ENCODE measurements around the gene SAMD14.

SAMD14 gene

GRCh38 chr17:50165066-50165465 lies 35.1 kb upstream of the SAMD14 start:
- no peak for DNase-seq

DNA sequence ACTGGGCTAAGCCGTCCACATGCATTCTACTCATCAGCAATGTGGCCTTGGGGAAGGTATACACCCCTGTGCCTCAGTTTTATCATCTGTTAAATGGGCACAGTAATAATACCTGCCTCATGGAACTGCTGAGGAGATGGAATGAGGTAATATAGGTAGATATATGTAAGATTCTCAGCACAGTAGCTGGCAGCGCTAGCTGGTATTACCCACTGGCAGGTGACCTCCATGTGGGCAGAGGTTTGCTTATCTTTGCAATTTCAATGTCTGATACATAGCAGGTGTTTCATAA lies 34.7 kb upstream of the SAMD14 start:
- DNase-seq, result no peak

DNA sequence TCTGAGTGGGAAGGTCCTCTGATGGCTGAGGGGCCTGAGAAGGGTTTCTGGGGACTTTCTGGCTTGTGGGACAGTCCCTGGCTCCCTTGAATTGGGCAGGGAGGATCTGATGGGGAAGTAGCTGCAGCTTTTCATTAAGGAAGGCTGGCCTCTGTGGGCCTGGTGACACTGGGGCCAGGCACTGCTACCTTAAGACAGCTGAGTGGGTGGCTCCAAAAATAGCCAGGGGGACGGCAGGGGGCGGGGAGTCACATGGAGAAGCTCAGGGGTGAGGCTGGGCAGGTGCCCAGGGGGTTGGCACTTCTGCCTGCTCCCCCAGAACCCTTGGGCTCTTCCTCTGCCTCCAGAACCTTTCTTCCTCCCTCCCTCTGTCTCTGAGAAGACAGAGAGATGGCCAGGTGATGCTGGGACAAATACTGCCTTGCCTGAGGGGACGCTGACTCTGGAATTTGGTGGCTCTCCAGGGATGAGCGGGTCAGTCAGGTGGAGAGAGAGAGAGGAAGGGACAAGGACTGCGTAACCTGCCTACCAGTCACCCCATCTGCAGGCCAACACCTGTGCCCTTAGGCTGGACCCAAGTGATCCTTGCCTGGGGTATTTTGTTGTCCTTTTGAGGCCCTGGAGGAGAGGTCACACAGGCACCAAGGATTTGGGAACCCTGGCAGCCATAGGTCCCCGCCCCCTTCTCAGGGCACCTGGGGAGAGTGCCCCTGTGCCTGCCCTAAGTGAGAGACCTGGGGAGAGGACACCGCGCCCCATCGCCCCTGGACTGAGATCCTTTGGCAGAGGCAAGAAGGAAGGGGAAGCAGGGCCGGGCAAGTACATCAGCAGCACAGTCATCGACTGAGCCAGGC lies 34.1 kb upstream of the SAMD14 start:
- no peak for DNase-seq

- DNase-seq, result no peak
These were observed 32.7 kb upstream of the SAMD14 start for GRCh38 chr17:50162466-50163254.

DNA sequence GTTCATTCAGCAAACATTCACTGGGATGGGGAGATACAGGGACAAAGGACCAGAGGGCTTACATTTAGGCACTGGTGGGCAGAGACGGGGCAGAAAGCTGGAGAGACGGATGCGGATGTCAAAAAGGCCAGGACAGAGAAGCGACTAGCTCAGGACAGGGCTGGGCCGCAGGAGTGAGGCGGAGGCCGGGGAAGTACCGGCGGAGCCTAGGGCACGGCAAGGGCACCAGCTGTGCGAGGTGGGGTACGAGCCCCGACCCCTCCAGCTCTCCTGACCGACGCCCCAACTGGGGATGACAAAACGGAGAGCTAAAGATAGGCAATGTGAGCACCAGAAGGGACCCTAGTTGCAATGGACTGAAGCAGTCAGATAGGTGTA lies 31.9 kb upstream of the SAMD14 start:
- DNase-seq, result no peak

- DNase-seq, result peak; percentile 97
These were observed 31.3 kb upstream of the SAMD14 start for GRCh38 chr17:50161023-50161910.

GRCh38 chr17:50157891-50158290 lies 27.9 kb upstream of the SAMD14 start:
- DNase-seq, result no peak

DNA sequence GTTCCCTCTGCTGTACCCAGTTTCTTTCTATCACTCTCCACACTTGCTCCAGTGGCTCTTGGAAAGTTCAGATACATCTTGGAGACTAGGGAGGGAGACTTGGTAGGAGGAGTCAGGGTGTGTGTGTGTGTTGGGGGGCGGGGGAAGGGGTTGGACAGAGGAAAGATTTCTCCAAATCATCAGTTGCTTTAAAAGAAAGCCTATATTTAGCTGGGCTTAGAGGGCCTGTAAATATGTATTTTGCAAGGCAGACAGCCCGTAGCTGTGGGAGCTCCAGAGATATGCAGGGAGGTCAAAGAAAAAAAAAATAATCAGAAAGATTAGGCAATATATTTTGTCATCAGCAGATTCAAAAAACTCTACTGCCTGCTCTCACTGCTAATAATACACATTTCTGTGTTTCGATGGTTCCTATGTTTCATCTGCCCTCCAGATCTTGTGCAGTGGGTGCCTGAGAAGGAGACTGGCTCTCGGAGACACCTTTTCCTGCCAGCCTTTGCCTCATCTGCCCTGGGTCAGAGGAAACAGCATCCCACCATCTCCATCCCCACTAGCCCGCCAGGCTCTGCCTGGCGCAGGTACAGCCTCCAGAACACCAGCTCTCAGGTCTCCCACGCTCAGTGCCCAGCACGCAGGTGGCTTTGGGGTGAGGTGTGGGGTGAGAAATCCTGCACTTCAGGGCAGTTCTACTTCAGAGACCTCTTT lies 25.3 kb upstream of the SAMD14 start:
- no peak for DNase-seq

- no peak for DNase-seq
These were observed 24.6 kb upstream of the SAMD14 start for GRCh38 chr17:50154604-50155003.

- DNase-seq, result no peak
These were observed 24.0 kb upstream of the SAMD14 start for GRCh38 chr17:50153650-50154575.

- DNase-seq, result no peak
These were observed 22.8 kb upstream of the SAMD14 start for GRCh38 chr17:50152736-50153135.

- peak; percentile 73 for DNase-seq
These were observed 22.1 kb upstream of the SAMD14 start for GRCh38 chr17:50151937-50152547.

- peak; percentile 94 for DNase-seq
These were observed 21.3 kb upstream of the SAMD14 start for GRCh38 chr17:50151041-50151936.

GRCh38 chr17:50150354-50151040 lies 20.5 kb upstream of the SAMD14 start, which contains the start of gene PPP1R9B:
PPP1R9B (minus strand) TSS chr17:50150677; CDS start chr17:50150513, 164 bp downstream.
- no peak for DNase-seq

- peak; percentile 50 for DNase-seq
These were observed 19.7 kb upstream of the SAMD14 start for GRCh38 chr17:50149417-50150353.

- DNase-seq, result no peak
These were observed 19.1 kb upstream of the SAMD14 start for GRCh38 chr17:50149091-50149416.

GRCh38 chr17:50148226-50149090 lies 18.5 kb upstream of the SAMD14 start:
- peak; percentile 75 for DNase-seq
